T-helper 1 cell treated with Interleukin-12 subunit alpha and Interleukin-12 subunit beta and Interleukin-4 antibody, amounts not matched to agents 30 ng/mL and 1 ng/mL, for 36 hours (primary cell): ENCODE measurements around the gene MIOX. TPM values are rescaled to one million over a fixed set of nuclear protein-coding genes. Genes with fewer than 3 reads are reported as not detected.

Source experiments
- intact Hi-C: fragments of 100-400 bp; cut with micrococcal nuclease; formaldehyde crosslinking; loops from one replicate; pipeline ENCODE4 v1.15.1; 2024
- total RNA-seq: library from RNA; stranded (reverse); gene quantifications from 2 replicates; pipeline ENCODE4 v1.2.3, GENCODE V29; 2022

The MIOX gene
- total RNA-seq, 1 donor from 2014 or later, result 0.32 TPM

- intact Hi-C loops, result no loop called here
Measured at GRCh38 chr22:50454556-50455075, 32.0 kb upstream of the MIOX start.

GRCh38 chr22:50455201-50455600, 31.5 kb upstream of the MIOX start:
- intact Hi-C loops, result no loop called here

GRCh38 chr22:50456026-50456425, 30.6 kb upstream of the MIOX start:
- intact Hi-C loops, result loop anchor here (2.0 kb wide), 1 partner anchor 43 kb away; no protein-coding TSS in a partner anchor

- intact Hi-C loops, result loop anchor here (2.0 kb wide), 1 partner anchor 42 kb away; no protein-coding TSS in a partner anchor
Measured at GRCh38 chr22:50456466-50457234, 30.0 kb upstream of the MIOX start.

GRCh38 chr22:50459016-50459415, 27.6 kb upstream of the MIOX start:
- intact Hi-C loops, result no loop called here

GRCh38 chr22:50459496-50460140, 27.0 kb upstream of the MIOX start:
- intact Hi-C loops, result no loop called here

- intact Hi-C loops, result no loop called here
Measured at GRCh38 chr22:50460938-50461337, 25.7 kb upstream of the MIOX start.

GRCh38 chr22:50461536-50461935, 25.1 kb upstream of the MIOX start:
- intact Hi-C loops, result no loop called here

- intact Hi-C loops, result no loop called here
Measured at GRCh38 chr22:50461979-50462540, 24.6 kb upstream of the MIOX start.

GRCh38 chr22:50463188-50463900, 23.3 kb upstream of the MIOX start:
- intact Hi-C loops, result no loop called here

GRCh38 chr22:50464451-50464850, 22.2 kb upstream of the MIOX start:
- intact Hi-C loops, result no loop called here

- intact Hi-C loops, result no loop called here
Measured at GRCh38 chr22:50465066-50465930, 21.4 kb upstream of the MIOX start.

- intact Hi-C loops, result no loop called here
Measured at GRCh38 chr22:50467341-50467740, 19.3 kb upstream of the MIOX start.

- intact Hi-C loops, result no loop called here
Measured at GRCh38 chr22:50467773-50468440, 18.8 kb upstream of the MIOX start.

- intact Hi-C loops, result loop anchor here (1.0 kb wide), 1 partner anchor 153 kb away; no protein-coding TSS in a partner anchor
Measured at GRCh38 chr22:50468626-50469025, 18.0 kb upstream of the MIOX start.

- intact Hi-C loops, result loop anchor here (1.0 to 10.0 kb wide), 6 partner anchors 38 to 615 kb away; partner anchors contain the start of genes LMF2, PPP6R2, SCO2 and ZBED4
Measured at GRCh38 chr22:50469377-50470305, 17.0 kb upstream of the MIOX start.

- intact Hi-C loops, result loop anchor here (1.0 to 10.0 kb wide), 5 partner anchors 37 to 616 kb away; partner anchors contain the start of genes LMF2, PPP6R2, SCO2 and ZBED4
Measured at GRCh38 chr22:50470491-50470890, 16.2 kb upstream of the MIOX start.

- intact Hi-C loops, result loop anchor here (5.0 to 10.0 kb wide), 4 partner anchors 56 to 617 kb away; partner anchors contain the start of genes PPP6R2, SCO2 and ZBED4
Measured at GRCh38 chr22:50471197-50471847, 15.3 kb upstream of the MIOX start.
